IMR-90 (cell line): Measurements from ENCODE around the gene JCAD.

Experiments
- NFE2L2 ChIP-seq: fragments of 150-350 bp; IDR thresholded peaks from 2 replicates; pipeline ENCODE4 v1.6.1; 2016; ENCODE audit warnings: low read depth, mild to moderate bottlenecking, low read length
- TF ChIP-seq, protein P1 (sequence below): conservative IDR thresholded peaks from 2 replicates; pipeline ENCODE4 v1.5.1; 2012; ENCODE audit warnings: mild to moderate bottlenecking, low read depth, low read length, improper control_type of control experiment
- TF ChIP-seq, protein P2 (sequence below): fragments of 150-350 bp; IDR thresholded peaks from 2 replicates; pipeline ENCODE4 v1.6.1; 2017; ENCODE audit warnings: mild to moderate bottlenecking, antibody characterized with exemption, low read length, low read depth

GRCh38 chr10:30058570-30059132, 735 bp downstream of the JCAD start:
- TF ChIP-seq, protein P1, sequence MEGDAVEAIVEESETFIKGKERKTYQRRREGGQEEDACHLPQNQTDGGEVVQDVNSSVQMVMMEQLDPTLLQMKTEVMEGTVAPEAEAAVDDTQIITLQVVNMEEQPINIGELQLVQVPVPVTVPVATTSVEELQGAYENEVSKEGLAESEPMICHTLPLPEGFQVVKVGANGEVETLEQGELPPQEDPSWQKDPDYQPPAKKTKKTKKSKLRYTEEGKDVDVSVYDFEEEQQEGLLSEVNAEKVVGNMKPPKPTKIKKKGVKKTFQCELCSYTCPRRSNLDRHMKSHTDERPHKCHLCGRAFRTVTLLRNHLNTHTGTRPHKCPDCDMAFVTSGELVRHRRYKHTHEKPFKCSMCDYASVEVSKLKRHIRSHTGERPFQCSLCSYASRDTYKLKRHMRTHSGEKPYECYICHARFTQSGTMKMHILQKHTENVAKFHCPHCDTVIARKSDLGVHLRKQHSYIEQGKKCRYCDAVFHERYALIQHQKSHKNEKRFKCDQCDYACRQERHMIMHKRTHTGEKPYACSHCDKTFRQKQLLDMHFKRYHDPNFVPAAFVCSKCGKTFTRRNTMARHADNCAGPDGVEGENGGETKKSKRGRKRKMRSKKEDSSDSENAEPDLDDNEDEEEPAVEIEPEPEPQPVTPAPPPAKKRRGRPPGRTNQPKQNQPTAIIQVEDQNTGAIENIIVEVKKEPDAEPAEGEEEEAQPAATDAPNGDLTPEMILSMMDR: no peak
- TF ChIP-seq, protein P2, sequence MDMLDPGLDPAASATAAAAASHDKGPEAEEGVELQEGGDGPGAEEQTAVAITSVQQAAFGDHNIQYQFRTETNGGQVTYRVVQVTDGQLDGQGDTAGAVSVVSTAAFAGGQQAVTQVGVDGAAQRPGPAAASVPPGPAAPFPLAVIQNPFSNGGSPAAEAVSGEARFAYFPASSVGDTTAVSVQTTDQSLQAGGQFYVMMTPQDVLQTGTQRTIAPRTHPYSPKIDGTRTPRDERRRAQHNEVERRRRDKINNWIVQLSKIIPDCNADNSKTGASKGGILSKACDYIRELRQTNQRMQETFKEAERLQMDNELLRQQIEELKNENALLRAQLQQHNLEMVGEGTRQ: no peak
- TF ChIP-seq NFE2L2: no peak
